Right forelimb (tissue), 1 donor: ENCODE data around the gene PDCD6IP.
"Not testable (repeated sequence)": the region's sequence is repeated elsewhere in the genome, so short reads cannot be mapped to it uniquely, and the experiment has no call there.

Source experiments
- DNase-seq: peaks from one replicate; pipeline ENCODE4 v3.0.0-alpha.2; 2018

The PDCD6IP gene

DNA sequence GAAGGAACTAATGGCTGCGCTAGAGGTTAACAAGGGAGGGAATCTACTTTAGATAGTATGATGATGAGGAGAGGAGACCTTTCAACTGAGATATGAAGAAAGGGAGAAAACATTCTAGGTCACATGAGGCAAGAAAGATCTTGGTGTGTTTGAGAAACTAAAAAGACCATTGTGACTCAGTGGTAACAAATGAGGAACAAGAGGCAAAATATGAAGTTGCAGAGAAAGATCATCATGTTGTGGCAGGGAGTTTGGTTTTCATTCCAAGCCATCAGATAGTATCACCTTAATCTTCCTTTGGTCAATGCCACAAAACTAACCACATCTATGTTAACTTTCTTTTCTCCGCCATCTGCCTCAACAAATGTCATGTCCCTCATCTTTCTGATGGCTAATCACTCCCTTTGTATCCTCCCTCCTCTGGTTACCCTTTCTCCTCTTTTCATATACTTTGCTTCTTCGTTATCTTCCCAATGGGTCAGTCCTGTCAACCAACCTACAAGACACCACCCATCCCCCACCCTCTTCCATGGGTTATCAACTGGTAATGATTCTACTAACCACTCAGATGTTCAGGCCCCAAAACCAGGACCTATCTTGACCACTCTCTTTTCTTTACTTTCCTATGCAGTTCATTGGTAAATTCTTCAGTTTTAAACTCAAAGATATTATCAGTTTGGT is 2.4 kb upstream of the PDCD6IP start:
- no peak for DNase-seq

DNA sequence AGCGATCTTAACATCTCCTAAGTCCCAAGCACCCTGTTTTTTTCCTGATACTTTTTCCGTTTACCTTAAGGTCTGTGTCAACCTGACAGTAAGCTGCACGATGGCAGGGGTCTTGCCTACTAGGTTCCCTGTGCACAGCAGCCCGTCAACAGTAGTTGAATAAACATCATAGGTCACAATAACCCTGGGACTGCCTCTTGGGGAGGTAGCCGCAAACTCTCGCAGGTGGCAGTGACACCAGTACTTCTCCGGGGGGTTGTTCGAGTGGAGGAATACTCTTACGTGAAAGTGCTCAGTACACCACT is 365 bp upstream of the PDCD6IP start:
- no peak for DNase-seq

DNA sequence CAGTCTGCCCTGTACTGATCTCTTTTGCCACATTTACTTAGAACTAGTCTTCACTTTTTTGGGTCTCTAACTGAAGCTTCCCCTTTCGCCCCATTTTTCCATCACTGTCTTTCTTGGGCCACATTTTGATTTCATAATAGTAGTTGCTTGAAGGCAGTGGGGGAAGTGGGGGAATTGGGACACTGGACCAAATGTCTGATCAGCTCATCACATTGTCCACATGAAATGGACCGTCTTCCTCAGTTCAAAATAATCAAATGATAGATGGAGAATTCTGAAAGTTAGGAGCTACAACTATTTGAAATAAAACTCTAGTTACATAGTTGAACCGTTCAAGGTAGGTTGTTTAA is 747 bp downstream of the PDCD6IP start:
- no peak for DNase-seq

DNA sequence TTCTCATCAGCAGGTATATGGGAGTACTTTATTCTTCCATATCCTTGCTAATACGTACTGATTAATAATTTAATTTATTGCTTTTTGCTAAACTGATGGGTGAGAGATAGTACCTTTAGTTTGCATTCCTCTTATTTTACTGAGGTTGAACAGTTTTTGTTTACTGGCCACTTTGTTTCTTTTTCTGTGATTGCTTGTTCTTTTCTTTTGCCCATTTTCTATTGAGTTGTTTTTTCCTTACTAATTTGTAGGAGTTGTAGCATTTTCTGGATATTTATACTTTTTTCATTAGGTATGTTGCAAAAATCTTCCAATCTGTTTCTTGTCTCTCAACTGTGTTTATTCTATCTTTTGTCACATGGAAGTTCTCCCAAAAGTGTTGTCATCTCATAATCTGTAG is 4.8 kb downstream of the PDCD6IP start:
- no peak for DNase-seq

DNA sequence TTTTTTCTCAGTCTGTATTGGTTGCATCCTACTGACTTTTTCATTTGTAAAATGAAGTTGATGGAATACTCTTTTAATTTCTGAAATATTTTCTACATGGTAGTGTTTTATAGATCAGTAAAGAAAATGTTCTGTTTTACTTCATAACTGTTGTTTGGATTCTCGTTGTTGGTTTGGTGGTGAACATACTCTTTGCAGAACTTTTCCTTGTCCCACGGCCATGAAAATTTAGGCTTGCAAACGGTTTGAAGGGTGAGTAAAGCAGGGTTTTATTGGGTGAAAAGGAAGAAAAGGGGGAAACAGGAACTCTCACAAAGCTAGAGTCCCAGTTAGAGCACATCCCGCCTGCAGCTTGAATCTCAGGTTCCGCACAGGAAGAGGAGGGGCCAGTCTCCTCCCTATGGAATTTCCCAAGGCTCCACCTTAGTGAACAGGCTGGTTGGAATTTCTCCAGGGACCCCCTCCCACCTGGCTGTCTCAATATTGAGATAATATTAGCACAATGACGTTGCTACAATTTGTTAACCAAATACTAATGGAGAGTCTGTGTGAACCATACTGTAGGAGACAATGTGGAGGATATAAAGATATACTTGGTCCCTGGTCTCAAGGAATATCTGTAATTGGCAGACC is 5.6 kb downstream of the PDCD6IP start:
- DNase-seq = no peak

- DNase-seq = no peak
These were observed 8.8 kb downstream of the PDCD6IP start for GRCh38 chr3:33807191-33807590.

GRCh38 chr3:33808559-33808958 is 10.1 kb downstream of the PDCD6IP start:
- no peak for DNase-seq

DNA sequence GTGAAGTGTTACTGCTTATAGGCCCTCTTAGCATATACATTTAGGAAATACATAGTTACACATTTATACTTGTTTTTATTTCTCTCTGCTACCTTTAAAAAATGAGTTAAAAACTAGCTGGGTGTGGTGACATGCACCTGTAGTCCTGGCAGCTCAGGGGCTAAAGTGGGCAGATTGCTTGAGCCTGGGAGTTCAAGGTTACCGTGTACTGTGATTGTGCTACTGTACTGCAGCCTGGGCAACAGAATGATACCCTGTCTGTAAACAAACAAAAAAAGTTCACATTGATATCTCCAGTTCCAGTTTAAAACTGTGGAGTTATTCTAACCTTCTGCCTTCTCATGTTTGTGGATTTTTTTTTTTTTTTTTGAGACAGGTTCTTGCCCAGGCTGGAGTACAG is 12.1 kb downstream of the PDCD6IP start:
- no peak for DNase-seq

DNA sequence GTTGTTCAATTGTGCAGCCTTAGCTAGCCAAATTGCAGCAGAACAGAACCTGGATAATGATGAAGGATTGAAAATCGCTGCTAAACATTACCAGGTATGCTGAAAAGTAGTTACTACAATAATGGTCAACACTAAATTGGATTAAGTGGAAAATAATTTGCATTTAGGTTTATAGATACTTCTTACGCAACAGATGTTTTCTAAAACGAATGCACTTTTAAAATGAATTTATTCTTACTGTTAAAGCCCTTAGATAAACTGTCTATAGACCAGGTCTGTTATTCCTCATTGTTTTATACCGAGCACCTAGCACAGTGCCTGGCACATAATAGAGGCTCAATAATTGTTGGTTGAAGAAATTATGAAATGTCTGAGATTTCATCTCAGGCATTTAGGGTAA is 23.6 kb downstream of the PDCD6IP start:
- no peak for DNase-seq

DNA sequence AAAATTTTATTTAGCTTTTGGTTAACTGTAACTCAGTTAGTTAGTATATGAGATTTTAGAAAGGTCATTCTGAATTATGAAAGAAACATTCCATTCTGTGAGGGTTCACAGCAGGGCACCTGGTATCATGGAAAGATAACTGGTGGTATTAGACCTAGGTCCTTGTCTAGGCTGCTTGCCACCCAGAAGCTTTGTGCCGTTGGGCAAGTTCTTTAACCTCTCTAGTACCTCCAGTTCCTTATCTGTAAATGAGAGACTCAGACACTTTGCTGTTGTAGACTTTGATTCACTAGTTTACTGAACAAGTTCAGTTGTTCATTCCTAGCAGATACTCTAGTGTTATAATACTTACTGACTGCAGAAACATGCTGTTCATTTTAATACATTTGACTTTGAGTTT is 25.4 kb downstream of the PDCD6IP start:
- DNase-seq = no peak

DNA sequence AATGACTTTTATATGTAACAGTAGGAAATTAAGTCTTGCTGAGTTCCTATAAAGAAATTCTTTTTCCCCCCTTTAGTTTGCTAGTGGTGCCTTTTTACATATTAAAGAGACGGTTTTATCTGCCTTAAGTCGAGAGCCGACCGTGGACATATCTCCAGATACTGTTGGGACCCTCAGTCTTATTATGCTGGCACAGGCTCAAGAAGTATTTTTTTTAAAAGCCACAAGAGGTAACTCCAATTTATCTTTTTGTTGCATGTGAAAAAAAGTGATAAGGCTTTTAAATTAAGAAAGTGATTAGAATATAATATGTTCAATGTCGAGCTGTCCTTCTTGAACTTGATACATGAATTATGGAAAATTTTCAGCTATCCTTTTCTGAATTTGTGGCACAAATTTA is 26.7 kb downstream of the PDCD6IP start:
- no peak for DNase-seq

DNA sequence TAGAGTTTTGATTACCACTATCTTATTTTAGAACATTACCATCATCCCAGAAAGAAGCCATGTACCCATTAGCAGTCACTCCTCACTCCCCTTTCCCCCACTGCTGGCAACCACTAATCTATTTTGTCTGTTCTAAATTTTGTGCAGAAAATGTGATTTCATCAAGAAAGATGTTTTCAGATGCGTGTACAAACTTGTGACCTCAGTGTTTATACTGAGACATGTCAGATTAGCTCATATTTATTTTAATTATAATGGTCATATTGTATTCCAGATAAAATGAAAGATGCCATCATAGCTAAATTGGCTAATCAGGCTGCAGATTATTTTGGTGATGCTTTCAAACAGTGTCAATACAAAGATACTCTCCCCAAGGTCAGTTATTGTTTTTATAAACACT is 27.8 kb downstream of the PDCD6IP start:
- DNase-seq = no peak

DNA sequence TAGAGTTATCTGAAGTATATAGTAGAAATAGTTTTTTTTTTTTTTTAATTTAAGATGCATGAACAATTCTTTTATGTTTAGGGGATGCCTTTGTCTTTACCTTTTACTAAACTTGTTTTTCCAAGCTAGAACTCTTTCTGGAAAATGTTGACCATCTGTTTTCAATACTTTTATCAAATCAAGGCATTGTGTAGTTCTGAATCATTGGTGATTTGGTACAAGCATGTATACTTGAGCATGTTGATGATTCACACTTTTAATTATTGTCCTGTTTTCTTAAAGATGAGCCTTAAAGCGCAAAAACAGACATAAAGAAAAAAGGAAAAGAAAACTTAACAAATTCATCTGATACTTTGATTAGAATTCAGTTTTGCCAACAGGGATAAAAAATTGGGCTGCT is 28.3 kb downstream of the PDCD6IP start:
- DNase-seq = no peak

DNA sequence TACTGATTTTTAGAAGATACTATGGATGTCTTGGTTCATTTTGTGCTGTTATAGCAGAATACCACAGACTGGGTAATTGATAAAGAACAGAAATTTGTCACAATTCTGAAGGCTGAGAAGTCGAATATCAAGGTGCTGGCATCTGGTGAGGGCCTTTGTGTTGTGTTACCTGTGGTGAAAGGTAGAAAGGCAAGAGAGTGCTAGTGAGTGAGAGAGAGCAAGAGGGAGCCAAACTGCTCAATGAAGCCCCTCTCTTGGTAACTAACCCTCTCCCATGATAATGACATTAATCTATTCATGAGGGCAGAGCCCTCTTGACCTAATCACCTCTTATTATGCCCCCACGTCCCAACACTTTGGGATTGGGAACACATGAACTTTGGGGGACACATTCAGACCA is 31.3 kb downstream of the PDCD6IP start:
- DNase-seq = no peak

DNA sequence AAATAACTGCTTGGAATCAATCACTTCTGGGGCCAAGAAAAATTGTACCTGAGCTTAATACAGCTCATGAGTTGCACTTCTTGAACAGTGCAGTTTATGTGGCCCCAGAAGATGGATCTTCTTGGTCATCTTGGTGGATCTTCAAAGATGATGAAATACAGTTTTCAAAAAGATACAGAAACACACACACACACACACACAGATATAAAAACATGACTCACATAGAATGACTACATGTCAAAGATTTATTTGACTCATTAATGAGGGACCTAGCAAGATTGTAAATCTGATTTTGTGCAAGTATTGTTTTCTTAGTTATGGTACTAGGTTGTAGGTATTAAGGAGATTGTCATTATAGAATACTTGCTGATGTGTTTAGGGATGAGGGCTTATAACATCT is 32.6 kb downstream of the PDCD6IP start:
- no peak for DNase-seq

DNA sequence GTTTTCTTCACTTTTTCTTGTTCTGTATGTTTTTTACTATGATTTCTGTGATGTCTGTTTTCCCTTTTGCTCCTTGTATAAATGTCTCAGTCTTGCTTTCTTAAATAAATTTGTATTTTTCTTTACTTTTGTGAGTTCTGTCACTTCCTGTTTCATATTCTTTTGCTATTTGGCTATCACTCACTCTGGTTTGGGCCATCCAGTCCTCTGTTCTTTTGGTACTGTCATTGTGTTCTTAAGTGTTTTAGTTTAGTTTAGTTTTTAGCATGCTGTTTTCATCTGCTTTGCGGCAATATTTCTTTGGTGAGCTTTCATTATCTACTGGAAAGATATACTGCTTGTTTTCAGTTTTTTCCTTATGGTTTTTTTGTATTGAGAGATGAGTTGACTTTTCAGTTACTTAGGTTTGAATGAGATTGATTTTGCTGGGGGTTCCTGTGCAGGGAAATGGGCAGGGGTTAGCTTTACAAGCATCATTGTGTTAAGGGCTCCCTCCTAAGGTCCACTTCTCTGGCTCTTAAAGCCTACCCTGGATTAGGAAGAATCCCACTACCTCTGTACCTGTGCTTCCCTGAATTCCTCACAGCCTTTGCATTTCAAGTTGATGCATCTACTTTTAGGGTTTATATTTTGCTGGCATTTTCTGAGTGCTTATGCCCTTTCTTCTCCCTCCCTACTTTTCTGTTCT is 35.1 kb downstream of the PDCD6IP start:
- DNase-seq = no peak

DNA sequence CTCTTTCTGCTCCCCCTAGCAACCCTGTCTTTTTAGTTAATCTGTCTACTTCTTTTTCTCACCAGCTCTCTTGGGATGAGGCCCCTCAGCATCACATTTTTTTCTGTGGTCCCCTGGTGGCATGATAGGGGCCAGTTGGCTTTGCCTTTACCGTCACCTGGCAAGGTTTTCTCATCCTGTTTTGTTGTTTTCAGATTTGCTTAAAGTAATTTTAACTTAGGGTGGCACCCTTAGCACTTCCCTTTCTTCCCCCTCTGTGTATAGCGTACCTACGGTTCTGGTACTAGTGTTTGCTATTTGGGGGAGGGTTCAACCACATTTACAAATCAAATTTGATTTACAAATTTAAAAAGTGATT is 35.6 kb downstream of the PDCD6IP start:
- no peak for DNase-seq

DNA sequence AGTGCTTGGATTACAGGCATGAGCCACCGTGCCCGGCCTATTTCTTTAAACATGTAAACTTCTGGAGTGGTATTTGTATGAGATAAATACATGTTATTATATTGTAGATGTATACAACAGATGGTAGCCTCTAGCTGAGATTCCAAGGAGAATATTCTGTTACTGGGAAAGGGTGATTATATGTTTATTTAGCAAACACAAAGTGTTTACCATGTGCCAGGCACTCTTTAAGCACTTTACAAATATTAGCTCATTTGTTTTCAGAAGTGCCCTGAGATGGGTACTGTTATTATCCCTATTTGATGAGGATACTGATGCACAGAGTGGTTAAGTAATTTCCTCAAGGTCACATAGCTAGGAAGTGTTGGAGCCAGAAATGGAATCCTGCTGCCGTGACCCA is 38.8 kb downstream of the PDCD6IP start:
- DNase-seq = not testable (repeated sequence)

- DNase-seq = no peak
These were observed 40.9 kb downstream of the PDCD6IP start for GRCh38 chr3:33839283-33839682.

GRCh38 chr3:33840179-33840578 is 41.7 kb downstream of the PDCD6IP start:
- no peak for DNase-seq

DNA sequence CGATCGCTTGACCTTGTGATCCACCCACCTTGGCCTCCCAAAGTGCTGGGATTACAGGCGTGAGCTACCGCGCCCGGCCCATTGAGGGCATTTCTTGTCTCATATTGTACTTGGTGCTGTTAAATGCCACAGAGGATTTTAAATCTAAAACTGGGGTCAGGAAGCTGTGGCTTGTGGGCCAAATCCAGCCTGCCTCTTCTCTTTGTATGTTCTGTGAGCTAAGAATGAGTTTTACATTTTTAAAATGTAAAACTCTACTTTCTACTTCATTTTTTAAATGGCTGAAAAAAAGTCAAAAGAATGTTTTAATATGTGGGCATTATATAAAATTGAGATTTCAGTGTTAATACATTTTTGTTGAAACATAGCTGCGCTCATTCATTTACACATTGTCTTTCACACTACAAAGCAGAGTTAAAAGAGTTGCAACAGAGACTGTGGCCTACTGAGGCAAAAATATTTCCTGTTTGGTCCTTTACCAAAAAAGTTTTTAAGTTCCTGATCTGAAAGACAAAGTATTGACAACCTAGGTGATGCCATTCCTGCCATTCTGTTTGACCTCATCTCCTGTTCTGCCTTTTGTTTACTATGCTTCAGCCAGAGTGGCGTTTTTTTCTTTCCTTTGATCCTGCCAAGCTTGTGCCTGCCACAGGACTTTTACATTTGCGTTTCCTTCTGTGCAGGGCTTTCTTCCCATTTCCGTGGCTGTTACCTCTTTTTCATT is 50.4 kb downstream of the PDCD6IP start:
- DNase-seq = no peak

- DNase-seq = not testable (repeated sequence)
These were observed 52.2 kb downstream of the PDCD6IP start for GRCh38 chr3:33850599-33850998.

DNA sequence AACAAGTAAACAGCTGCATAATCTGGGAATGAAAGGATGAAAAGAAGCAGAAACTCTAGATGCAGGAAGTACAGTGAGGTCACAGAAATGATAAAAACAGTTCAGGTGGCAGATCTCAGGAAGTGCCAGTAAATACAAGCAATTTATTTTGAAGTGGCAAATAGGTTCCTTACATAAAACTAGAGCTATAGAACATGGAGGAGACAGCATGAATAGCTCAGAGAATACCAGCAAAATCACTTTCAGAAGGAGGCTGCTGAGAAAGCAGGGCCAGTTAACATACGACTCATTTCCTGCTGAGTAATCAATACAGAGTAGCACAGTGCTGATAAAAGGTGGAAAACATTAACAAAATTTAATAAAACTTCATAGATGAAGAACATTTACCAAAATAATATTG is 57.0 kb downstream of the PDCD6IP start:
- DNase-seq = not testable (repeated sequence)

DNA sequence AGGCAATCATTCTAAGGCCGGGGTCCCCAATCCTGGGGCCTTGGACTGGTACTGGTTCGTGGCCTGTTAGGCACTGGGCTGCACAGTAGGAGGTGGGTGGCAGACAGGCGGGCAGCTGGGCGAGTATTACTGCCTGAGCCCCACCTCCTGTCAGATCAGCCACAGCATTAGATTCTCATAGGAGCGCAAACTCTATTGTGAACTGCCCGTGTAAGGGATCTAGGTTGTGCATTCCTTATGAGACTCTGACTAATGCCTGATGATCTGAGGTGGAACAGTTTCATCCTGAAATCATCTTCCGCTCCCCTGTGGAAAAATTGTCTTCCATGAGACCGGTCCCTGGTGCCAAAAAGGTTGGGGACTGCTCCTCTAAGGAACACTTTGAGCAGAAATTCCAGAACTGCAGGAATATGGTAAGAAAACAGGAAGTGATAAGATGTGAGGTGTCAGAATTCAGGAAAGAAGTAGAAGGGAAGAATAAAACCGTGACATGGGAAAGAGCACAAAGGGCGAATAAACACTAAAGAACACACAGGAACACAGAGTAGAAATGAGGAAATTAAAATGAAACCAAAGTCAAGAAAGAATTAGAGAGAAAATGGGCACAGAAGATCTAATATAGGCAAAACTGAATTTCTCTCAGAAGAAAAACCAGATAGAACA is 57.6 kb downstream of the PDCD6IP start:
- no peak for DNase-seq
